Cardiac fibroblast (primary cell): ENCODE results near the gene HDGF.

ENCODE experiments used
- DNase-seq, 2 donors: peaks; one replicate each; pipeline versions ENCODE4 v3.0.0 to v3.0.0-alpha.2; 2010; ENCODE audit warnings: low read depth in 2 of 2
- H3K4me3 ChIP-seq, 2 donors: replicated peaks in 1 of 2; 1 replicate in 1 of 2; 2 replicates in 1 of 2; pipeline ENCODE4 v1.5.1; 2011; ENCODE audit warnings: low read depth in 2 of 2, low read length in 2 of 2, mild to moderate bottlenecking in 2 of 2, moderate library complexity in 1 of 2
- TF ChIP-seq, protein P1 (sequence below): IDR thresholded peaks from one replicate; pipeline ENCODE4 v1.5.1; 2011; ENCODE audit warnings: low read depth, mild to moderate bottlenecking, low read length, inconsistent platforms

HDGF gene

DNA sequence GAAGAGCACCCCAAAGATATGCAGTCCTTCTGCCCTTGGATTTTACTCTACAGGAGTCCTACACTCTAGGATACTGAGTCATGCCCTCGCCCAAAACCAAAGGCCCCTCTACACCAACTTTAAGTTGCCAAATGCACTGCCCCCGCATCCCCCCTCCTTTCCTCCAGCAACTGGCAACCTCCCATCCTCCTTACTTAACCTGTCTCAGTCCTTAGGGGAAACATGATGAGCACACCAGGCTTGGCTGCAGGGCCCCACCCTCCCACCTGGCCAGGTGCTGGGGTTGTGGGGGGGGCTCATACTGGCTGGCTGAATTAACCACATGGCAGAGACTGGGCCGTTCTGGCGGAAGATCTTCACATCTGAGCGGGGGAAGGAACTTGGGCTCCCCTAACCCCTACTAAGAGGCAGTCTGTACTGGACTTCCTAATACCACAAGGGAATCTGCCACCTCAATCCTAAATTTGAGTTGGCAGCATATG, 1.2 kb downstream of the HDGF start:
- peak; percentile 31 to 43 for DNase-seq
- TF ChIP-seq, protein P1, sequence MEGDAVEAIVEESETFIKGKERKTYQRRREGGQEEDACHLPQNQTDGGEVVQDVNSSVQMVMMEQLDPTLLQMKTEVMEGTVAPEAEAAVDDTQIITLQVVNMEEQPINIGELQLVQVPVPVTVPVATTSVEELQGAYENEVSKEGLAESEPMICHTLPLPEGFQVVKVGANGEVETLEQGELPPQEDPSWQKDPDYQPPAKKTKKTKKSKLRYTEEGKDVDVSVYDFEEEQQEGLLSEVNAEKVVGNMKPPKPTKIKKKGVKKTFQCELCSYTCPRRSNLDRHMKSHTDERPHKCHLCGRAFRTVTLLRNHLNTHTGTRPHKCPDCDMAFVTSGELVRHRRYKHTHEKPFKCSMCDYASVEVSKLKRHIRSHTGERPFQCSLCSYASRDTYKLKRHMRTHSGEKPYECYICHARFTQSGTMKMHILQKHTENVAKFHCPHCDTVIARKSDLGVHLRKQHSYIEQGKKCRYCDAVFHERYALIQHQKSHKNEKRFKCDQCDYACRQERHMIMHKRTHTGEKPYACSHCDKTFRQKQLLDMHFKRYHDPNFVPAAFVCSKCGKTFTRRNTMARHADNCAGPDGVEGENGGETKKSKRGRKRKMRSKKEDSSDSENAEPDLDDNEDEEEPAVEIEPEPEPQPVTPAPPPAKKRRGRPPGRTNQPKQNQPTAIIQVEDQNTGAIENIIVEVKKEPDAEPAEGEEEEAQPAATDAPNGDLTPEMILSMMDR, result no peak
- H3K4me3 ChIP-seq, result peak overlapping the region; percentile 87 to 94

DNA sequence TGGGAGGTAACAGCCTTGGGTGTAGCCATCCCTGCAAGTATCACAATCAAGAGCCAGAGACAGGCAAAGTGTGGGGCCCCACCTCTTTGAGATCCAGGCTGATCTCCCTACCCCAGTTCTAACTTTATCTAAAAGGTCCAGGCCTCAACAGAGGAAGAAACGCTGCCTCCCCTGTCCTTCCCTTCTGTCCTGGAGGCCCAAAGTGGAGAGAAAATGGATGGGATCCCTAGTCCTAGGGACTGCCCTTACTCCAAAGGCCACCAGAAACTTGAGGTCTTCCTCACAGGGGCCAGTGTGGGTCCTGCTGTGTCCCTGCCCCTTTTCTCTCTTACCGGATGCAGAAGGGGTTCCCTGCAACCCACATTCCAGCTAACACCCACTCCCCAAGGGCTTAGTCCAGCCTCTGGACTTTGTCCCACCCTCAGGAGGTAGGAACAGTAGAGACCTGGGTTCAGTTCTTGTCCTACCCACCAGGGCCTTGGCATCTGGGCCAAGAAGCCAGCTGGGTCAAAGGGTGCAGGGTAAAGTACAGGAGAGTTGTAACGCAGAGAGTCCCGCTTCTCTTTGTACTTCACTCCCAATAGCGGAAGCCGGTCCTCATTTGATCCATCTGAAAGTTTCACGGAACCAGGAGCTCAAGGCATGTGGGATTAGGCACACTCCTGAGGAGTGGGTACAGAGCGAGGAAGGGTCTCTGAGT, 1.9 kb downstream of the HDGF start:
- no peak for DNase-seq
- peak overlapping the region; percentile 87 to 94 for H3K4me3 ChIP-seq
- TF ChIP-seq, protein P1, result no peak

DNA sequence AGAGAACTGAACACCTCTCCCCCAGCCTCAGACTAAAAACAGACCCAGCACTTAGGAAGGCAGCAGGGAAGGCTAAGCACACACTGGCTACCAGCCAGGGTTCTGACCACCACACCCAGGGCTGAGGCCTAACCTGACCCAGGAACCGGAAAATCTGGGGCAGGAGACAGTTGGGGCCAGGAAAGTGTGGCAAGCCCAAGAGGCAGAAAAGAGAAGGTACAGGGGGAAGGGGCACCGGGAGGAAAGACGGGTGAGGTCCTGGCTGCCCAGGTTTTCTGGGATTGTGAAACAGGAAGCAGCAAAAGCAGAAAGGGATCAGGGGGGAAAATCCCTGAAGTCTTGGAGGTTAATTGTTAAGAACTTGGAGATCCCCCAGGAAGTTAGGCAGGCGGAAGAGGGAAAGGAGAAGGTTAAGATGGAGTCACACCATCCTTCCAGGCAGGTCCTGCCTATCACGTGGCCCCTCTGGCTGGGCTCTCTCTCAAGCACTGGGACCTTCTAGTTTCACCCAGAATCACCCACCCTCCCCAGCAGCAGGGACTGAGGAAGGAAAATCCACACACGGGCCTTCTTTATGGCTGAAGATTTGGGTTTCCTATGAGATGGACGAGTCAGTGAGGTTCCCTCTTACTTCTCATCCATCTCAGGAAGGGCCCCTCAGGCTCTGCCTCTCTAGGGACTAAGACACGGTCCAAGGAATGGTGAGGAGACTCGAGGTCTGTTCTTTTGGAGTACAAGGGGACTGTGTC, 2.6 kb downstream of the HDGF start:
- peak; percentile 72 to 81 for DNase-seq
- TF ChIP-seq, protein P1, result peak; percentile 3
- peak overlapping the region; percentile 87 to 94 for H3K4me3 ChIP-seq

DNA sequence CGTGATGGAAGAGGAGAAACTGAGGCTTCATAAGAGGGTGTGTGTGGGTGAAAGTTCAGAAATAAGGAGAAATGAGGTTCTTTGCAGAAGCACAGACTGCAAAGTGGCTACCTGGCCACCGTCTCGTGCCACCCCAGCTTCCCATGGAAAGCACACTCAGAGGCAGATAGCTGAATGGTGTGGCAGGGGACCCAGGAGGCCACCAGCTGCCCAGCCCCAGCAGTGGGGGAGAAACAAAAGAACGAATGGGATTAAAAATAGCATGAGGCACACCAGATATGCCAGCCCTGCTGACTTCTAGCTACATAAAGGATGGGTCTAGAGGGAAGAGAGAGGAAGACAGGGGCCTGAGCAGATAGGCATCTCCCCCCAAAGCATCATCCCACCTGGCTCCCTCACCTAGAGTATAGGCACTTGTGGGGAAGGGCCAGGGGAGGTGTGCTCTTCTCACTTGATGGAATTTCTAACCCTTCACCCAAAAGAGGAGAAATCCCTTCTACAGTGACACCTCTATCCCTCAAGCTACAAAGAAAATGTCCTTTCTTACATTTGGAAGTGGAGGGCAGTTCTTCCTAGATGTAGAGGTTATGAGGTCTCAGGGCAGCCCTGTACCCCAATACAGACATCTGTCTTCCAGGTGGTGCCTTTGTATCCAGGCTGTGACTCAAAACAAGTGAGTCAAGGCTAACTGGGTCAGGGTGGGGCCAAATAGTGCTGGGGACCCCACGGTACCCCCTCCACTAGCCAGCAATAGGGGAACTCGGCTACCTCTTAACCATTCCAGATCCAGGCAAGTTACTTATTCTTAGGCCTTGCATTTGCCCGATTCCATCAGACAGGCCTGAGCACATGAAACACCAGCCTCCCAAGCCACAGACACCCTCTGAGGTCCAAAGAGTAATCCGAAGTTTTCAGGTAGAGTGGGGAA, 3.5 kb downstream of the HDGF start:
- DNase-seq, result peak in 1 of 2 donors; percentile 48
- TF ChIP-seq, protein P1, result no peak
- H3K4me3 ChIP-seq, result peak overlapping the region; percentile 87 to 94

DNA sequence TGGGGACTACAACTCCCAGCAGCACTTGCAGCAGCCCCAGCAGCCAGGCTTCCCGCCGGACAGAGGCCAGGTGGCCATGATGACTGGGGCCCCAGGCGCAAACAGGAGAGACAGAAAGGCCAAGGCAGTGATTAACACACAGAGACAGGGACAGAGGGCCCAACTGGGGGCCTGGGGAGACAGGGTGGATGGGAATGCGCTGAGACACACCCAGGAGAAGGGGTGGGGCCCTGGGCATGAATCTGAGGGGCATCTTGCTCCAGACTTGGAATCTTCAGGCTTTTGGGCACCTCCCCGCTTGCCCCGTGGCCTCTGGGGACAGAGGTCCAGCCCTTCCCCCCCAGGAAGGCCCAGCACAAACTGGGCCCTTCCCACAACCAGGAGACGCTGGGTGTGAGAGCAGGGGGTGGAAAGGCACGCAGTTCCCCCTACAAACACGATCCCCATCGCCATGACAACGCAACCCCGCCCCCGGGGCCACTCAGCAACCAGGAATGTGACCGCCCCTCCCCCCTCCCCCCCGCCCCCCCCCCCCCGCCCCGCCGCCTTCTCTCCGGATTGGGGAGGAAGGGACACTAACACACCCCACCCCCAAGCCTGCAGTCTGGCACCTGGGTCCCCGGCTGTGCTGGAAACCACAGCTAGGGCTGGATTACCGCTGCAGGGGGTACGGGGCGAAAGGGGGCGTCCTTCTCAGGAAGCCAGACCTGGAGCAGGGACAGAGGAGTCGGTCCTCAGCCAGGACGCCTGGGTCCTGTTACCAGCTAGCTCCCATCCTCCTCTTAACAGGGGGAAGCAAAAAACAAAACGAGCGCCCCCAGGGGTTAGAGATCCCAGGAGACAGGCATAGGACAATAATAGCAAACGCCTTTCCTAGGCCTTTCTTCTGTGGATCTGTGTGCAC, 4.5 kb downstream of the HDGF start:
- peak; percentile 96 to 98 for DNase-seq
- TF ChIP-seq, protein P1, result no peak
- H3K4me3 ChIP-seq, result peak overlapping the region; percentile 51 to 94
